GM23338 (cell line): ENCODE data around the gene PHF10. TPM values are rescaled to one million over a fixed set of nuclear protein-coding genes. Genes with fewer than 3 reads are reported as not detected.

Experiments used
- ATAC-seq: fragments of 200-7000 bp; cut with Tn5 transposase; 3 replicates; pipeline ENCODE4 v1.9.1; 2020
- DNase-seq: peaks from one replicate; pipeline ENCODE4 v3.0.0-alpha.2; 2015; ENCODE audit warnings: low spot score
- H2AFZ ChIP-seq: fragments of 200-600 bp; sonication (generic); 2 replicates; pipeline ENCODE4 v1.8.0; 2016; ENCODE audit warnings: antibody characterized with exemption, mild to moderate bottlenecking, moderate library complexity
- H3F3A ChIP-seq: fragments of 200-600 bp; sonication (generic); replicated peaks from 2 replicates; pipeline ENCODE4 v1.8.0; 2017; ENCODE audit warnings: antibody characterized with exemption, mixed run types, low read depth
- H3K27ac ChIP-seq: fragments of 200-600 bp; sonication (generic); 2 replicates; pipeline ENCODE4 v1.6.1; 2016; ENCODE audit warnings: low read depth
- H3K27me3 ChIP-seq: fragments of 200-600 bp; sonication (generic); 2 replicates; pipeline ENCODE4 v1.8.0; 2016; ENCODE audit warnings: mild to moderate bottlenecking, mixed run types, moderate library complexity; ENCODE audit not compliant: insufficient read depth
- H3K36me3 ChIP-seq: fragments of 200-600 bp; sonication (generic); 2 replicates; pipeline ENCODE4 v1.8.0; 2016; ENCODE audit warnings: mild to moderate bottlenecking; ENCODE audit not compliant: insufficient read depth
- H3K4me1 ChIP-seq: fragments of 200-600 bp; sonication (generic); 2 replicates; pipeline ENCODE4 v1.8.0; 2016; ENCODE audit warnings: mild to moderate bottlenecking, moderate library complexity; ENCODE audit not compliant: insufficient read depth
- H3K4me2 ChIP-seq: fragments of 200-600 bp; sonication (generic); 2 replicates; pipeline ENCODE4 v1.7.1; 2017; ENCODE audit warnings: mixed run types
- H3K4me3 ChIP-seq: fragments of 200-600 bp; sonication (generic); 2 replicates; pipeline ENCODE4 v1.6.1; 2016; ENCODE audit warnings: mixed run types
- H3K79me2 ChIP-seq: fragments of 200-600 bp; sonication (generic); replicated peaks from 2 replicates; pipeline ENCODE4 v1.8.0; 2017; ENCODE audit warnings: mild to moderate bottlenecking; ENCODE audit not compliant: insufficient read depth
- H3K9me2 ChIP-seq: fragments of 200-600 bp; sonication (generic); 2 replicates; pipeline ENCODE4 v1.8.0; 2017; ENCODE audit not compliant: insufficient read depth
- H4K20me1 ChIP-seq: fragments of 200-600 bp; sonication (generic); replicated peaks from 2 replicates; pipeline ENCODE4 v1.8.0; 2017; ENCODE audit warnings: mild to moderate bottlenecking; ENCODE audit not compliant: insufficient read depth
- H3K27ac Mint-ChIP-seq: 2 replicates; pipeline ENCODE4 v1.8.0; 2020; ENCODE audit warnings: inconsistent platforms, mild to moderate bottlenecking, moderate library complexity, mixed read lengths
- H3K27me3 Mint-ChIP-seq: 3 replicates; pipeline ENCODE4 v1.8.0; 2022; ENCODE audit warnings: low read depth, mild to moderate bottlenecking, moderate library complexity, mixed read lengths, inconsistent platforms; ENCODE audit not compliant: insufficient read depth, poor library complexity
- H3K36me3 Mint-ChIP-seq: 3 replicates; pipeline ENCODE4 v1.8.0; 2021; ENCODE audit warnings: low read depth, mild to moderate bottlenecking, inconsistent platforms, moderate library complexity, mixed read lengths
- H3K4me1 Mint-ChIP-seq: 3 replicates; pipeline ENCODE4 v1.8.0; 2020; ENCODE audit warnings: mild to moderate bottlenecking, inconsistent platforms, mixed read lengths
- H3K4me3 Mint-ChIP-seq: 3 replicates; pipeline ENCODE4 v1.8.0; 2021; ENCODE audit warnings: moderate library complexity, mild to moderate bottlenecking, inconsistent platforms, mixed read lengths
- H3K9me3 Mint-ChIP-seq: 3 replicates; pipeline ENCODE4 v1.8.0; 2020; ENCODE audit warnings: moderate library complexity, mild to moderate bottlenecking, inconsistent platforms, mixed read lengths
- CREB1 ChIP-seq: fragments of 250-450 bp; sonication (Bioruptor Pico); IDR thresholded peaks from 2 replicates; pipeline ENCODE4 v1.5.0; 2020; ENCODE audit warnings: low read depth, mild to moderate bottlenecking, moderate library complexity
- EZH2 ChIP-seq: fragments of 200-600 bp; sonication (generic); IDR thresholded peaks from one replicate; pipeline ENCODE4 v1.8.0; 2017; ENCODE audit warnings: antibody characterized with exemption, mild to moderate bottlenecking, low read depth; ENCODE audit not compliant: unreplicated experiment
- EZH2phosphoT487 ChIP-seq: fragments of 200-600 bp; sonication (generic); IDR thresholded peaks from one replicate; pipeline ENCODE4 v1.8.1; 2018; ENCODE audit warnings: antibody characterized with exemption; ENCODE audit not compliant: unreplicated experiment
- JUNB ChIP-seq: IDR thresholded peaks from one replicate; pipeline ENCODE4 v1.6.1; 2016; ENCODE audit warnings: antibody characterized with exemption; ENCODE audit not compliant: unreplicated experiment
- NANOG ChIP-seq: IDR thresholded peaks from 2 replicates; pipeline ENCODE4 v1.6.1; 2016; ENCODE audit warnings: antibody characterized with exemption, borderline replicate concordance
- POLR2AphosphoS5 ChIP-seq: IDR thresholded peaks from 2 replicates; pipeline ENCODE4 v1.6.1; 2016; ENCODE audit warnings: antibody characterized with exemption, low read depth
- STAT1 ChIP-seq: IDR thresholded peaks from one replicate; pipeline ENCODE4 v1.6.1; 2016; ENCODE audit warnings: antibody characterized with exemption; ENCODE audit not compliant: unreplicated experiment
- ZNF114 ChIP-seq: fragments of 250-450 bp; sonication (Bioruptor Pico); IDR thresholded peaks from 2 replicates; pipeline ENCODE4 v1.5.0; 2020; ENCODE audit warnings: mild to moderate bottlenecking, moderate library complexity
- ZNF331 ChIP-seq: fragments of 250-450 bp; sonication (Bioruptor Pico); IDR thresholded peaks from 2 replicates; pipeline ENCODE4 v1.5.0; 2020; ENCODE audit warnings: low read depth, mild to moderate bottlenecking, moderate library complexity
- polyA plus RNA-seq: library from polyadenylated mRNA; unstranded; fragments of >200 nt; fragmentation: Nextera tagmentation; extraction: Ambion mirVana; gene quantifications from 2 replicates; pipeline ENCODE4 v1.2.1, GENCODE V29; 2016
- total RNA-seq: library from RNA; depleted of rRNA; stranded (reverse); fragments of >200 nt; shearing (Covaris generic); gene quantifications from 2 replicates; pipeline ENCODE4 v1.2.3, GENCODE V29; 2014
- TF ChIP-seq, protein P1 (sequence below): fragments of 250-450 bp; sonication (Bioruptor Pico); IDR thresholded peaks from 2 replicates; pipeline ENCODE4 v1.5.0; 2020; ENCODE audit warnings: mild to moderate bottlenecking, moderate library complexity
- TF ChIP-seq, protein P2 (sequence below), 2 experiments: fragments of 200-600 bp in 1 of 2; sonication (generic) in 1 of 2; conservative IDR thresholded peaks; 2 replicates each; pipeline versions ENCODE4 v1.5.1 to v1.6.1; 2016 to 2017; ENCODE audit warnings: antibody characterized with exemption in 2 of 2, low read depth in 2 of 2, mild to moderate bottlenecking in 2 of 2, moderate library complexity in 1 of 2
- TF ChIP-seq, protein P3 (sequence below): IDR thresholded peaks from one replicate; pipeline ENCODE4 v1.6.1; 2018; ENCODE audit warnings: antibody characterized with exemption; ENCODE audit not compliant: unreplicated experiment
- TF ChIP-seq, protein P4 (sequence below): IDR thresholded peaks from 2 replicates; pipeline ENCODE4 v1.6.1; 2016; ENCODE audit warnings: antibody characterized with exemption

The PHF10 gene
- total and polyA plus RNA-seq, 2 experiments from 2014 or later, result 16.5 to 44.7 TPM

DNA sequence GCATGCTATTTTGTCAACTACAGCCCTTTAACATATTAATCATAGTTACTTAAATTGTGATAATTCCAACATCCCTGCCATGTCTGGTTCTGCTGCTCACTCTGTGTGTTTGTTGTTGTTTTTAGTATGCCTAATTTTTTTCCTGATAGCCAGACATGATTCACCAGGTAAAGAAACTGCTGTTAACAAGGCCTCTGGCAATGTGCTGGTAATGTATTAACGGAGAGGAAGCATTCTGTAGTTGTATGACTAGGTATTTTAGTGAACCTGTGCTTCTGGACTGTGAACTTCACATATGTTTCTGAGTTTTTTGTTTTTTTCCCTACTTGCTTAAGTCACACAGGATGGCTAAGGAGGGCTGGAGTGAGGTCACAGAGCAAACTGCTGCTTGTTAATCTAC, 22.3 kb upstream of the PHF10 start:
- H3K27ac ChIP-seq, result no peak overlapping the region
- H3K4me3 Mint-ChIP-seq, result no peak overlapping the region

More for the DNA sequence above, 22.3 kb upstream of the PHF10 start:
- ATAC-seq, result no peak
- no peaks in the 10 kb centered on the region for H3F3A ChIP-seq
- H3K79me2 ChIP-seq, result peaks cover 14% of the 10 kb centered on the region
- no peaks in the 10 kb centered on the region for H3K36me3 ChIP-seq
- no peak for DNase-seq
- H3K4me3 ChIP-seq, result no peak overlapping the region
- peaks cover 6% of the 10 kb centered on the region; the same call in 2 of the 3 replicates for H3K4me1 Mint-ChIP-seq
- peaks cover 1% of the 10 kb centered on the region for H3K27me3 Mint-ChIP-seq
- H2AFZ ChIP-seq, result no peak overlapping the region
- no peak overlapping the region for H3K27ac Mint-ChIP-seq
- H4K20me1 ChIP-seq, result 0 out of 2 replicates have a peak, but pooled peaks cover 4% of the 10 kb centered on the region
- H3K4me1 ChIP-seq, result peaks cover 12% of the 10 kb centered on the region
- H3K9me2 ChIP-seq, result no peaks in the 10 kb centered on the region
- H3K36me3 Mint-ChIP-seq, result peaks cover 5% of the 10 kb centered on the region; the same call in 2 of the 3 replicates
- no peak overlapping the region for H3K4me2 ChIP-seq
- TF ChIP-seq CREB1 (CRISPR knock-in tag) (no peak), JUNB (no peak), NANOG (no peak), EZH2phosphoT487 (no peak), POLR2AphosphoS5 (no peak), STAT1 (no peak), ZNF114 (no peak), ZNF331 (CRISPR knock-in tag) (no peak), EZH2 (no peak)
- TF ChIP-seq, protein P1, sequence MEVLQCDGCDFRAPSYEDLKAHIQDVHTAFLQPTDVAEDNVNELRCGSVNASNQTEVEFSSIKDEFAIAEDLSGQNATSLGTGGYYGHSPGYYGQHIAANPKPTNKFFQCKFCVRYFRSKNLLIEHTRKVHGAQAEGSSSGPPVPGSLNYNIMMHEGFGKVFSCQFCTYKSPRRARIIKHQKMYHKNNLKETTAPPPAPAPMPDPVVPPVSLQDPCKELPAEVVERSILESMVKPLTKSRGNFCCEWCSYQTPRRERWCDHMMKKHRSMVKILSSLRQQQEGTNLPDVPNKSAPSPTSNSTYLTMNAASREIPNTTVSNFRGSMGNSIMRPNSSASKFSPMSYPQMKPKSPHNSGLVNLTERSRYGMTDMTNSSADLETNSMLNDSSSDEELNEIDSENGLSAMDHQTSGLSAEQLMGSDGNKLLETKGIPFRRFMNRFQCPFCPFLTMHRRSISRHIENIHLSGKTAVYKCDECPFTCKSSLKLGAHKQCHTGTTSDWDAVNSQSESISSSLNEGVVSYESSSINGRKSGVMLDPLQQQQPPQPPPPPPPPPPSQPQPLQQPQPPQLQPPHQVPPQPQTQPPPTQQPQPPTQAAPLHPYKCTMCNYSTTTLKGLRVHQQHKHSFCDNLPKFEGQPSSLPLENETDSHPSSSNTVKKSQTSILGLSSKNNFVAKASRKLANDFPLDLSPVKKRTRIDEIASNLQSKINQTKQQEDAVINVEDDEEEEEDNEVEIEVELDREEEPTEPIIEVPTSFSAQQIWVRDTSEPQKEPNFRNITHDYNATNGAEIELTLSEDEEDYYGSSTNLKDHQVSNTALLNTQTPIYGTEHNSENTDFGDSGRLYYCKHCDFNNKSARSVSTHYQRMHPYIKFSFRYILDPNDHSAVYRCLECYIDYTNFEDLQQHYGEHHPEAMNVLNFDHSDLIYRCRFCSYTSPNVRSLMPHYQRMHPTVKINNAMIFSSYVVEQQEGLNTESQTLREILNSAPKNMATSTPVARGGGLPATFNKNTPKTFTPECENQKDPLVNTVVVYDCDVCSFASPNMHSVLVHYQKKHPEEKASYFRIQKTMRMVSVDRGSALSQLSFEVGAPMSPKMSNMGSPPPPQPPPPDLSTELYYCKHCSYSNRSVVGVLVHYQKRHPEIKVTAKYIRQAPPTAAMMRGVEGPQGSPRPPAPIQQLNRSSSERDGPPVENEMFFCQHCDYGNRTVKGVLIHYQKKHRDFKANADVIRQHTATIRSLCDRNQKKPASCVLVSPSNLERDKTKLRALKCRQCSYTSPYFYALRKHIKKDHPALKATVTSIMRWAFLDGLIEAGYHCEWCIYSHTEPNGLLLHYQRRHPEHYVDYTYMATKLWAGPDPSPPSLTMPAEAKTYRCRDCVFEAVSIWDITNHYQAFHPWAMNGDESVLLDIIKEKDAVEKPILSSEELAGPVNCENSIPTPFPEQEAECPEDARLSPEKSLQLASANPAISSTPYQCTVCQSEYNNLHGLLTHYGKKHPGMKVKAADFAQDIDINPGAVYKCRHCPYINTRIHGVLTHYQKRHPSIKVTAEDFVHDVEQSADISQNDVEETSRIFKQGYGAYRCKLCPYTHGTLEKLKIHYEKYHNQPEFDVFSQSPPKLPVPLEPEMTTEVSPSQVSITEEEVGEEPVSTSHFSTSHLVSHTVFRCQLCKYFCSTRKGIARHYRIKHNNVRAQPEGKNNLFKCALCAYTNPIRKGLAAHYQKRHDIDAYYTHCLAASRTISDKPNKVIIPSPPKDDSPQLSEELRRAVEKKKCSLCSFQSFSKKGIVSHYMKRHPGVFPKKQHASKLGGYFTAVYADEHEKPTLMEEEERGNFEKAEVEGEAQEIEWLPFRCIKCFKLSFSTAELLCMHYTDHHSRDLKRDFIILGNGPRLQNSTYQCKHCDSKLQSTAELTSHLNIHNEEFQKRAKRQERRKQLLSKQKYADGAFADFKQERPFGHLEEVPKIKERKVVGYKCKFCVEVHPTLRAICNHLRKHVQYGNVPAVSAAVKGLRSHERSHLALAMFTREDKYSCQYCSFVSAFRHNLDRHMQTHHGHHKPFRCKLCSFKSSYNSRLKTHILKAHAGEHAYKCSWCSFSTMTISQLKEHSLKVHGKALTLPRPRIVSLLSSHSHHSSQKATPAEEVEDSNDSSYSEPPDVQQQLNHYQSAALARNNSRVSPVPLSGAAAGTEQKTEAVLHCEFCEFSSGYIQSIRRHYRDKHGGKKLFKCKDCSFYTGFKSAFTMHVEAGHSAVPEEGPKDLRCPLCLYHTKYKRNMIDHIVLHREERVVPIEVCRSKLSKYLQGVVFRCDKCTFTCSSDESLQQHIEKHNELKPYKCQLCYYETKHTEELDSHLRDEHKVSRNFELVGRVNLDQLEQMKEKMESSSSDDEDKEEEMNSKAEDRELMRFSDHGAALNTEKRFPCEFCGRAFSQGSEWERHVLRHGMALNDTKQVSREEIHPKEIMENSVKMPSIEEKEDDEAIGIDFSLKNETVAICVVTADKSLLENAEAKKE (CRISPR knock-in tag), result no peak
- TF ChIP-seq, protein P2, sequence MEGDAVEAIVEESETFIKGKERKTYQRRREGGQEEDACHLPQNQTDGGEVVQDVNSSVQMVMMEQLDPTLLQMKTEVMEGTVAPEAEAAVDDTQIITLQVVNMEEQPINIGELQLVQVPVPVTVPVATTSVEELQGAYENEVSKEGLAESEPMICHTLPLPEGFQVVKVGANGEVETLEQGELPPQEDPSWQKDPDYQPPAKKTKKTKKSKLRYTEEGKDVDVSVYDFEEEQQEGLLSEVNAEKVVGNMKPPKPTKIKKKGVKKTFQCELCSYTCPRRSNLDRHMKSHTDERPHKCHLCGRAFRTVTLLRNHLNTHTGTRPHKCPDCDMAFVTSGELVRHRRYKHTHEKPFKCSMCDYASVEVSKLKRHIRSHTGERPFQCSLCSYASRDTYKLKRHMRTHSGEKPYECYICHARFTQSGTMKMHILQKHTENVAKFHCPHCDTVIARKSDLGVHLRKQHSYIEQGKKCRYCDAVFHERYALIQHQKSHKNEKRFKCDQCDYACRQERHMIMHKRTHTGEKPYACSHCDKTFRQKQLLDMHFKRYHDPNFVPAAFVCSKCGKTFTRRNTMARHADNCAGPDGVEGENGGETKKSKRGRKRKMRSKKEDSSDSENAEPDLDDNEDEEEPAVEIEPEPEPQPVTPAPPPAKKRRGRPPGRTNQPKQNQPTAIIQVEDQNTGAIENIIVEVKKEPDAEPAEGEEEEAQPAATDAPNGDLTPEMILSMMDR (conservative IDR thresholded peaks at IDR 0.05; ENCODE audit: low read depth in 2 of 2), result no peak
- TF ChIP-seq, protein P3, sequence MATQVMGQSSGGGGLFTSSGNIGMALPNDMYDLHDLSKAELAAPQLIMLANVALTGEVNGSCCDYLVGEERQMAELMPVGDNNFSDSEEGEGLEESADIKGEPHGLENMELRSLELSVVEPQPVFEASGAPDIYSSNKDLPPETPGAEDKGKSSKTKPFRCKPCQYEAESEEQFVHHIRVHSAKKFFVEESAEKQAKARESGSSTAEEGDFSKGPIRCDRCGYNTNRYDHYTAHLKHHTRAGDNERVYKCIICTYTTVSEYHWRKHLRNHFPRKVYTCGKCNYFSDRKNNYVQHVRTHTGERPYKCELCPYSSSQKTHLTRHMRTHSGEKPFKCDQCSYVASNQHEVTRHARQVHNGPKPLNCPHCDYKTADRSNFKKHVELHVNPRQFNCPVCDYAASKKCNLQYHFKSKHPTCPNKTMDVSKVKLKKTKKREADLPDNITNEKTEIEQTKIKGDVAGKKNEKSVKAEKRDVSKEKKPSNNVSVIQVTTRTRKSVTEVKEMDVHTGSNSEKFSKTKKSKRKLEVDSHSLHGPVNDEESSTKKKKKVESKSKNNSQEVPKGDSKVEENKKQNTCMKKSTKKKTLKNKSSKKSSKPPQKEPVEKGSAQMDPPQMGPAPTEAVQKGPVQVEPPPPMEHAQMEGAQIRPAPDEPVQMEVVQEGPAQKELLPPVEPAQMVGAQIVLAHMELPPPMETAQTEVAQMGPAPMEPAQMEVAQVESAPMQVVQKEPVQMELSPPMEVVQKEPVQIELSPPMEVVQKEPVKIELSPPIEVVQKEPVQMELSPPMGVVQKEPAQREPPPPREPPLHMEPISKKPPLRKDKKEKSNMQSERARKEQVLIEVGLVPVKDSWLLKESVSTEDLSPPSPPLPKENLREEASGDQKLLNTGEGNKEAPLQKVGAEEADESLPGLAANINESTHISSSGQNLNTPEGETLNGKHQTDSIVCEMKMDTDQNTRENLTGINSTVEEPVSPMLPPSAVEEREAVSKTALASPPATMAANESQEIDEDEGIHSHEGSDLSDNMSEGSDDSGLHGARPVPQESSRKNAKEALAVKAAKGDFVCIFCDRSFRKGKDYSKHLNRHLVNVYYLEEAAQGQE, result no peak
- TF ChIP-seq, protein P4, sequence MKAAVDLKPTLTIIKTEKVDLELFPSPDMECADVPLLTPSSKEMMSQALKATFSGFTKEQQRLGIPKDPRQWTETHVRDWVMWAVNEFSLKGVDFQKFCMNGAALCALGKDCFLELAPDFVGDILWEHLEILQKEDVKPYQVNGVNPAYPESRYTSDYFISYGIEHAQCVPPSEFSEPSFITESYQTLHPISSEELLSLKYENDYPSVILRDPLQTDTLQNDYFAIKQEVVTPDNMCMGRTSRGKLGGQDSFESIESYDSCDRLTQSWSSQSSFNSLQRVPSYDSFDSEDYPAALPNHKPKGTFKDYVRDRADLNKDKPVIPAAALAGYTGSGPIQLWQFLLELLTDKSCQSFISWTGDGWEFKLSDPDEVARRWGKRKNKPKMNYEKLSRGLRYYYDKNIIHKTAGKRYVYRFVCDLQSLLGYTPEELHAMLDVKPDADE, result no peak
- no peaks in the 10 kb centered on the region for H3K27me3 ChIP-seq
- no peaks in the 10 kb centered on the region for H3K9me3 Mint-ChIP-seq
